HG02678 (cell line): ENCODE results near the gene LRRC4B.

ENCODE experiments used
- ATAC-seq: cut with Tn5 transposase; IDR thresholded peaks from one replicate; pipeline ENCODE4 v1.9.1; 2021; ENCODE audit warnings: mild to moderate bottlenecking, moderate library complexity; ENCODE audit not compliant: unreplicated experiment

The LRRC4B gene

DNA sequence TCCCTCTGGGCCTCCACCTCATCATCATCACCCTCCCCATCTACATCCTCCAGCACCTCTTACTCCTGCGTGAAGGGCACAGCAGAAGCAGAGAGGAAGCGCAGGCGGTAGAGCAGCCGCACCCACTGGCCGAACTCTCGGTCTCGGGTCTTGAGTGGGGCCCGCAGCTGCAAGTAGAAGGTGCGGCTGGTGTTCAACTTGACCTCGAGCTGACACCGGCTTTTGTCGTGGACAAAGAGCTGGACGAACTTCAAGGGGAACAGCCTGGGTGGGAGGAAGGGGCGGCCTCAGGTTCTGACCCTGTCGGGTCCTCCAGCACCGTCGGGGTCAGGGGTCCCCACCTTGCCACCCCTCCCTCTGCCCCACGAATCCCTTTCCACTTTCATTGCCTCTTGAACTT lies 100.7 kb downstream of the LRRC4B start:
- no peak for ATAC-seq
